CD4-positive, alpha-beta T cell treated with Interleukin-6 at 100 ng/mL for 8 hours (primary cell): Measurements from ENCODE around the gene SURF2.
A peak's percentile ranks its signal among the peaks of the same experiment; 100 is the strongest.
"Not testable (repeated sequence)": the region's sequence is repeated elsewhere in the genome, so short reads cannot be mapped to it uniquely, and the experiment has no call there.

Source experiments
- DNase-seq: peaks from one replicate; pipeline ENCODE4 v3.0.0-alpha.2; 2020; ENCODE audit warnings: mixed read lengths, low spot score

SURF2 gene

GRCh38 chr9:133356391-133357091, at the start of gene SURF2, which contains the start of gene SURF1:
TSS of gene SURF2 (plus strand) at chr9:133356550. CDS start at chr9:133356593, 43 bp downstream.
TSS of gene SURF1 (minus strand) at chr9:133356487. CDS start at chr9:133356453, 34 bp downstream.
- DNase-seq, result peak; percentile 86

- DNase-seq, result no peak
These were observed 49.0 kb upstream of the SURF2 start for GRCh38 chr9:133307301-133307700.

- no peak for DNase-seq
These were observed 46.7 kb upstream of the SURF2 start for GRCh38 chr9:133309608-133310007.

- DNase-seq, result no peak
These were observed 40.4 kb upstream of the SURF2 start for GRCh38 chr9:133315997-133316396.

- not testable (repeated sequence) for DNase-seq
These were observed 38.8 kb upstream of the SURF2 start for GRCh38 chr9:133317551-133317950.

- DNase-seq, result no peak
These were observed 35.9 kb upstream of the SURF2 start for GRCh38 chr9:133320421-133320881.

GRCh38 chr9:133321411-133321935, 34.9 kb upstream of the SURF2 start:
- DNase-seq, result no peak

GRCh38 chr9:133322701-133323100, 33.6 kb upstream of the SURF2 start:
- DNase-seq, result no peak

GRCh38 chr9:133323211-133323610, 33.1 kb upstream of the SURF2 start:
- DNase-seq, result no peak

- no peak for DNase-seq
These were observed 32.2 kb upstream of the SURF2 start for GRCh38 chr9:133323991-133324703.

GRCh38 chr9:133327021-133327420, 29.3 kb upstream of the SURF2 start:
- DNase-seq, result not testable (repeated sequence)

GRCh38 chr9:133327834-133328484, 28.4 kb upstream of the SURF2 start:
- no peak for DNase-seq

- not testable (repeated sequence) for DNase-seq
These were observed 26.8 kb upstream of the SURF2 start for GRCh38 chr9:133329306-133330156.

GRCh38 chr9:133331221-133331620, 25.1 kb upstream of the SURF2 start:
- DNase-seq, result no peak

- DNase-seq, result no peak
These were observed 24.5 kb upstream of the SURF2 start for GRCh38 chr9:133331641-133332380.

GRCh38 chr9:133332381-133332730, 24.0 kb upstream of the SURF2 start:
- DNase-seq, result no peak

GRCh38 chr9:133333011-133333410, 23.3 kb upstream of the SURF2 start:
- DNase-seq, result no peak

- DNase-seq, result no peak
These were observed 22.8 kb upstream of the SURF2 start for GRCh38 chr9:133333566-133333965.

GRCh38 chr9:133334161-133334560, 22.2 kb upstream of the SURF2 start:
- no peak for DNase-seq

- DNase-seq, result not testable (repeated sequence)
These were observed 21.5 kb upstream of the SURF2 start for GRCh38 chr9:133334888-133335287.
